IMR-90 (cell line): ENCODE data around the gene TRPV3.

ENCODE experiments used
- BHLHE40 ChIP-seq: fragments of 150-350 bp; IDR thresholded peaks from 2 replicates; pipeline ENCODE4 v1.6.1; 2016; ENCODE audit warnings: mild to moderate bottlenecking, low read depth, low read length
- CTCF ChIP-seq: conservative IDR thresholded peaks from 2 replicates; pipeline ENCODE4 v1.5.1; 2012; ENCODE audit warnings: mild to moderate bottlenecking, low read depth, low read length, improper control_type of control experiment
- POLR2A ChIP-seq: IDR thresholded peaks from 2 replicates; pipeline ENCODE4 v1.6.1; 2012; ENCODE audit warnings: mild to moderate bottlenecking, low read depth, low read length
- RAD21 ChIP-seq: IDR thresholded peaks from 2 replicates; pipeline ENCODE4 v1.6.1; 2012; ENCODE audit warnings: low read length, improper control_type of control experiment
- RCOR1 ChIP-seq: IDR thresholded peaks from 2 replicates; pipeline ENCODE4 v1.6.1; 2012; ENCODE audit warnings: mild to moderate bottlenecking, low read length, improper control_type of control experiment; ENCODE audit not compliant: insufficient replicate concordance
- USF2 ChIP-seq: fragments of 150-350 bp; IDR thresholded peaks from 2 replicates; pipeline ENCODE4 v1.6.1; 2017; ENCODE audit warnings: mild to moderate bottlenecking, antibody characterized with exemption, low read length, low read depth

- no peak for TF ChIP-seq RAD21
- peak; percentile 51; the same call in 1 of the 2 replicates for TF ChIP-seq USF2
- TF ChIP-seq RCOR1 = no peak
- TF ChIP-seq CTCF = no peak
- no peak for TF ChIP-seq POLR2A
- no peak for TF ChIP-seq BHLHE40
Observed at GRCh38 chr17:3557768-3558583, at the start of gene TRPV3.
